NCI-H1105 treated with DMSO at 0.1 percent for 48 hours (cell line): ENCODE measurements around the gene TTYH1.
A peak's percentile ranks its signal among the peaks of the same experiment; 100 is the strongest.

ENCODE experiments used
- DNase-seq: peaks from one replicate; lab custom pipeline; 2025; lab: John Stamatoyannopoulos, UW

The TTYH1 gene

DNA sequence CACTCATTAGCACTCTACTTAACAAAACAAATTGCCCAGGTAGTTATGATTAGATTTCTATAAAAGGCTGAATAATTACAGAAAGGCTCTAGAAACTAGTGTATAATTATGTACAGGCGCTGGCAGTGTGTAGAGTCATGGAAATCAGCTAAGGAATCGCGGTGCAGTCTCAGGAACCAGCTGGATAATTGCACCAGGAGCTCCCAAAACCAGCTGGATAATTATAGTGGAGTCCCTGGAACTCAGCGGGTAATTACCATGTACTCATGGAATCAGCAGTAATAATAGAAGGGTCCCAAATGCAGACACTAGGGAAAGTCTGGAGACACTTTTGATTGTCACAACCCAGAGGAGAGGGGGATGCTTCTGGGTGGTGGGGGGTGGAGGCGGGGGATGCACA is 23.2 kb upstream of the TTYH1 start:
- peak; percentile 20 for DNase-seq

GRCh38 chr19:54393381-54393780 is 21.9 kb upstream of the TTYH1 start:
- DNase-seq, result no peak

GRCh38 chr19:54395685-54396084 is 19.6 kb upstream of the TTYH1 start:
- DNase-seq, result no peak

DNA sequence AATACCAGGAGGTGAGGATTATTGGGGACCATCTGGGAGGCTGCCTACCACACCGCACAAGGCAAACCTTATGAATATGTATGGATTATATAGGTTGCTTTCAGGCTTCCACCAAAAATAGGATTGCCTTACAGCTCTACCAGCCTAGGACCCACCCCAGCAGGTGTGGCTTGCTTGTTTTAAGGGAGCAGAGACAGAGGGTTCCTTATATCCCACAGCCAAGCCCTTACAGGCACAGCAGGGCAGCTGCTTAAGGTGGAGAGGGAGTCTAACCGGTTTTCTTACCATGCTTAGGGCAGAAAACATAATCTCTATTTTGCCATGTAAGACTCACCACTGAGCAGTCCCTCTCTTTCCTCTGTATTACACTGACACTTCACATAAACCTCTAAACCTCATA is 16.1 kb upstream of the TTYH1 start:
- no peak for DNase-seq

GRCh38 chr19:54400913-54401312 is 14.4 kb upstream of the TTYH1 start:
- DNase-seq, result no peak

DNA sequence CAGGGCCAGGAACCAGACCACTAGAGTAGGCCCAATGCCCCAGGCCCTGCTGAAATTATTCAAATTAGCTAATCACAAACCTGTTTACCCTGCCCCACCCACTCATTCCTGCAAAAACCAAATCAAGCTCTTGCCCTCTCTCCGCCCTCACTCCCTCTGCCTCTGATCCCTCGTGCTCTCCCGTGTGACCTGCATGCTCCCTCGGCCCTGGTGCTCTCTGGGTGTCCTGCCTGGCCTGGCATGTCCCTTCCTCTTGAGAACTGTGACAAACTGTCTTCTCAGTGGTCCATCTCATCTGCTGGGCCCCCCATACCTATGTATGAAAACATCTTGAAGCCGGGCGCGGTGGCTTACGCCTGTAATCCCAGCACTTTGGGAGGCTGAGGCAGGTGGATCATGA is 12.2 kb upstream of the TTYH1 start:
- no peak for DNase-seq

DNA sequence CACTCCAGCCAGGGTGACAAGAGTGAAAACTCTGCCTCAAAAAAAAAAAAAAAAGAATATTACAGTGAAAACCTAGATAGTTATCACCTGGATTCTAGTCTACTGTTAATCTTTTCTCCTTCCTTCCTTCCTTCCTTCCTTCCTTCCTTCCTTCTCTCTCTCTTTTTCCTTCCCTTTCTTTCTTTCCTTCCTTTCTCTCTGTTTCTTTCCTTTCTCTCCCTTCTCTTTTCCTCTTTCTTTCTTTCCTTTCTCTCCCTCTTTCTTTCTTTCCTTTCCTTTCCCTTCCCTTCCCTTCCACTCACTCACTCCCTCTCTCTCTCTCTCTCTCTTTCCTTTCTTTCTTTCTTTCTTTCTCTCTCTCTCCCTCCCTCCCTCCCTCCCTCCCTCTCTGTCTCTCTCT is 9.6 kb upstream of the TTYH1 start:
- no peak for DNase-seq

GRCh38 chr19:54407780-54408179 is 7.5 kb upstream of the TTYH1 start:
- DNase-seq, result no peak

- DNase-seq, result no peak
Observed at GRCh38 chr19:54408456-54409026, 6.7 kb upstream of the TTYH1 start.

DNA sequence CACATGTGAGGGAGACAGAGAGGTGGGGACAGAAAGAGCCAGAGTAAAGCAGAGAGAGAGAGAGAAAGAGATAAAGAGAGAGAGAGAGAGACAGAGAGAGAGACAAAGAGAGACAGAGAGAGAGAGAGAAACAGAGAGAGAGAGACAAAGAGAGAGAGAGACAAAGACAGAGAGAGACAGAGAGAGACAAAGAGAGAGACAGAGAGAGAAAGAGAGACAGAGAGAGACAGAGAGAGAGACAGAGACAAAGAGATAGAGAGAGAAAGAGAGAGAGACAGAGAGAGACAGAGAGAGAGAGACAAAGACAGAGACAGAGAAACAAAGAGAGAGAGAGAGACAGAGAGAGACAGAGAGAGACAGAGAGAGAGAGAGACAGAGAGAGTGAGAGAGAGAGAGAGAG is 4.2 kb upstream of the TTYH1 start:
- DNase-seq, result no peak

- no peak for DNase-seq
Observed at GRCh38 chr19:54412877-54413276, 2.4 kb upstream of the TTYH1 start.

GRCh38 chr19:54414156-54414555 is 1.1 kb upstream of the TTYH1 start:
- no peak for DNase-seq

- no peak for DNase-seq
Observed at GRCh38 chr19:54415901-54416673, 823 bp downstream of the TTYH1 start.

GRCh38 chr19:54416695-54417491 is 1.6 kb downstream of the TTYH1 start:
- no peak for DNase-seq

- no peak for DNase-seq
Observed at GRCh38 chr19:54418030-54418929, 3.0 kb downstream of the TTYH1 start.

DNA sequence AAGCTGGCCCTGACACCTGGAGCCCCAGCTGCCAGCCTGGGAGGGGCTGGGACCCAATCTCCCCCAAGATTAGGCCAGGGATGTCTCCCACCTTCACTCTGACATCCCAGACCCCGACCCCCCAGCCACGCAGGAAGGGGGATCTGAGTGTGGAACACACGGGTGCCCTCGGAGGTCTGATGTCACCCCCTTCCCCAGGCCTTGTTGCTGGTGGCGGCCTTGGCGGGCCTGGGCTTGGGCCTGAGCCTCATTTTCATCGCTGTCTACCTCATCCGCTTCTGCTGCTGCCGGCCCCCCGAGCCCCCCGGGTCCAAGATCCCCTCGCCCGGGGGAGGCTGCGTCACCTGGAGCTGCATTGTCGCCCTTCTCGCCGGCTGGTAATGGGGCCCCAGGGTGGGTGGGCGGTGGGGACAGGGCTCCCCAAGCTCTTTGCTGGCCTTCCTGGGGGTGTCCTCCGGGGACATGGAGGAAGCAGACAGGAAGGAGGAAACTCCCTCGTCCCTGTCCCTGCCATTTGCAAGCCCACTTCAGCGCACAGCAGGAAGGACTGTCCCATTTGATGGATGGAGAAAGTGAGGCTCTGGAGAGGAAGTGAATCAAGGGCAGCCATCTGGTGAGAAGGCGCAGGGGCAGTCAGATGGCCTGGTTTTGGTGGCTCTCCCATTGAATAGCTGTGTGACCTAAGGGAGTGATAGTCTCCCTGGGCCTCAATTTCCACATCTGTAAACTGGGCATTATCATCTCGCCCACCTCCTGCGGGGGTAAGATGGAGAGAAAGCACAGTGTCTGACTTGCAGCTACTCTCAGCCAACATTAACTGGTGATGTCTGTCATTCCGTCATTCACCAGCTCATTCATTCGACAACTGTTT is 3.9 kb downstream of the TTYH1 start:
- no peak for DNase-seq

- DNase-seq, result no peak
Observed at GRCh38 chr19:54420068-54420382, 4.8 kb downstream of the TTYH1 start.

- no peak for DNase-seq
Observed at GRCh38 chr19:54420383-54421168, 5.3 kb downstream of the TTYH1 start.

GRCh38 chr19:54421169-54421516 is 5.9 kb downstream of the TTYH1 start:
- no peak for DNase-seq

- no peak for DNase-seq
Observed at GRCh38 chr19:54421521-54421920, 6.3 kb downstream of the TTYH1 start.

- DNase-seq, result no peak
Observed at GRCh38 chr19:54422136-54422535, 6.9 kb downstream of the TTYH1 start.
